DOHH2 (cell line): Measurements from ENCODE around the gene SULF2.

Experiments
- CTCF ChIP-seq: fragments of 200-600 bp; sonication (generic); IDR thresholded peaks from one replicate; pipeline ENCODE4 v1.5.1; 2014; ENCODE audit warnings: antibody characterized with exemption, mild to moderate bottlenecking, low read depth, low read length; ENCODE audit not compliant: poor library complexity, severe bottlenecking
- EZH2phosphoT487 ChIP-seq: fragments of 200-600 bp; sonication (generic); IDR thresholded peaks from 2 replicates; pipeline ENCODE4 v1.6.1; 2017; ENCODE audit warnings: borderline replicate concordance, mild to moderate bottlenecking, antibody characterized with exemption, low read length, moderate library complexity, mixed read lengths

- TF ChIP-seq CTCF (no peak), EZH2phosphoT487 (no peak)
Observed at GRCh38 chr20:47664744-47665143, 120.5 kb downstream of the SULF2 start.
